GM20000 (cell line): Measurements from ENCODE around the gene SLC7A1.

ENCODE experiments used
- DNase-seq: peaks from one replicate; pipeline ENCODE4 v3.0.0; 2012; ENCODE audit warnings: low spot score
- TF ChIP-seq, protein P1 (sequence below): IDR thresholded peaks from 2 replicates; pipeline ENCODE4 v1.5.1; 2012; ENCODE audit warnings: mild to moderate bottlenecking, control low read depth; ENCODE audit errors: extremely low read depth, missing control alignments

The SLC7A1 gene

DNA sequence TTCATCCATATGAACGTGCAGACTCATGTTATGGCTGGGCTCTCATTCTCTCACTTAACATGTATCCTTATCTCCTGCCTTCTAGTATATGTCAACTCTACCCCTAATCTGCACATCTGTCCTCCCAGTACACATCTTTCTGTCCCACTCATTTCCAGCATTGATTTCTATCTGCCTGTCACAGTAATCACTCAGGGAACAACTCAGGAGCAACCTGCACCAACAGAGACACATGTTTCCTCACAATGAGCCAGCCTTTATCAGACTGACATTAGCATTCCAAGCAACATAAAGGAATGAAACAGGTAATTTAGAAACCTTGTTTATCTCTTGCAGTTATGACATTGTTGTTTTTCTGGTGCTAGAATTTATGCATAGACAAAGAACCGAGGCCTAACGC lies 17.6 kb upstream of the SLC7A1 start:
- DNase-seq: no peak
- TF ChIP-seq, protein P1, sequence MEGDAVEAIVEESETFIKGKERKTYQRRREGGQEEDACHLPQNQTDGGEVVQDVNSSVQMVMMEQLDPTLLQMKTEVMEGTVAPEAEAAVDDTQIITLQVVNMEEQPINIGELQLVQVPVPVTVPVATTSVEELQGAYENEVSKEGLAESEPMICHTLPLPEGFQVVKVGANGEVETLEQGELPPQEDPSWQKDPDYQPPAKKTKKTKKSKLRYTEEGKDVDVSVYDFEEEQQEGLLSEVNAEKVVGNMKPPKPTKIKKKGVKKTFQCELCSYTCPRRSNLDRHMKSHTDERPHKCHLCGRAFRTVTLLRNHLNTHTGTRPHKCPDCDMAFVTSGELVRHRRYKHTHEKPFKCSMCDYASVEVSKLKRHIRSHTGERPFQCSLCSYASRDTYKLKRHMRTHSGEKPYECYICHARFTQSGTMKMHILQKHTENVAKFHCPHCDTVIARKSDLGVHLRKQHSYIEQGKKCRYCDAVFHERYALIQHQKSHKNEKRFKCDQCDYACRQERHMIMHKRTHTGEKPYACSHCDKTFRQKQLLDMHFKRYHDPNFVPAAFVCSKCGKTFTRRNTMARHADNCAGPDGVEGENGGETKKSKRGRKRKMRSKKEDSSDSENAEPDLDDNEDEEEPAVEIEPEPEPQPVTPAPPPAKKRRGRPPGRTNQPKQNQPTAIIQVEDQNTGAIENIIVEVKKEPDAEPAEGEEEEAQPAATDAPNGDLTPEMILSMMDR: no peak

DNA sequence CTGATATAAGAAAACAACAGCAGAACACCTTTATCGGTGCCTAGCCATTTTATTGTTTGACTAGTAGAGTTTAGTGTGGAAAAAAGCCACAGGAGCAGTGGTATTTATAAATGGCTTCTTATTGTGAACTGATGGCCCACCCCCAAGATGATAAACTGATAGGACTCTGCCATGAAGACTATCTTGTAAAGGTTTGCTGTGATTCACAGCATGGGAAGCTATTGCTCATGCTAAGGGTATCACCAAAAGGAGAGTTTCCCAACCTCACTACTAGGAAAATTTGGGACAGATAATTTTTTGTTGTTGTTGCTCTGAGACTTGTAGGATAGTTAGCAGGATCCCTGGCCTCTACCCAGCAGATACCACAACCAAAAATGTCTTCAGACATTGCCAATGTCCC lies 12.0 kb upstream of the SLC7A1 start:
- TF ChIP-seq, protein P1: no peak

DNA sequence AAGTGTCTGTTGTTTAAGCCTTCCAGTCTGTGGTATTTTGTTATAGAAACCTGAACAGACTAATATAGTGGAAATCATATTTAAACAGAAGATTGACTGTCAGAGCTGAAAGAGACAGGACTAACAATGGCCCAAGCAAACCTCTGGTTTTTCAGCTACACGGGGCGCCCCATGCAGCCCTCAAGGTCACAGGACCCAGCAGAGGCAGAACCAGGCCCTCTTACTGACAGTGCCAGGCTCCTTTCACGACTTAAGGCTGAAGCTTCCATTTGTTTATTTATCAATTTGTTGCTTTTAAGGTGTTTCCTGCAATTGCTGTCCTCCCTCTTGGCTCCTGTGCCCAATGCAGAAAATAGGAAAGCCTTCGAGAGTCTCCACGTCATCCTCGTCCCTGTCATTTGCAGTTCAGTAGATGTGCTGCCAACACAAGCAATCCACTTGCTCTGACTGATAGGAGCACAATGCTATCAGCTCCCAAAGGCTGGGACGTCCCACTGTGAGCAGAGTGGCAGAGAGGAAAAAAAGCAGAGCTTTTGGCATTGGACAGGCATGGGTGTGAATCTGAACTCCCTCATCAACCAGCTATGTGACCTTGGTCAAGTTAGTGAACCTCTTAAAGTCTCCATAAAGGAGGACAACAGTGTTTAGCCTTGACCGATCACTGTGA lies 10.5 kb upstream of the SLC7A1 start:
- TF ChIP-seq, protein P1: no peak
- DNase-seq: no peak

More for the DNA sequence above, 12.0 kb upstream of the SLC7A1 start:
- no peak for DNase-seq

DNA sequence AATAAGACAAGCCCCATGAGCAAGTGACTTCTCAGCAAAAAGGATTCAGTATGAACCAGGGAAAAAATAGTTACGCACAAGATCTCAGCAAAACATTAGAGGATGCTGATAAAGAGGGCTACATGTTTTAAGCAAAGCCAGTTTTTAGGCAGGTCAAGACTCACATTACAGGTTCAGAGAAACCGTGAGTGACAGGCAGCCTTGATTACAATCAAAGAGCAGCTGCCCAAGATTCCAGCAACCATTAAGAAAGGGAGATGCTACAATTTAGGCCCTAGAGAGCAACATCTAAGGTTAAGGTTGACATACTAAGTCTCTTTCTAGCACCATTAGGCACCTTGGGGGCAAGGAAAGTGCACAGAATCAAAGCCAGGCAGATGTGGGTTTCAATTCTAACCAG lies 2.8 kb upstream of the SLC7A1 start:
- TF ChIP-seq, protein P1: no peak
- DNase-seq: no peak

DNA sequence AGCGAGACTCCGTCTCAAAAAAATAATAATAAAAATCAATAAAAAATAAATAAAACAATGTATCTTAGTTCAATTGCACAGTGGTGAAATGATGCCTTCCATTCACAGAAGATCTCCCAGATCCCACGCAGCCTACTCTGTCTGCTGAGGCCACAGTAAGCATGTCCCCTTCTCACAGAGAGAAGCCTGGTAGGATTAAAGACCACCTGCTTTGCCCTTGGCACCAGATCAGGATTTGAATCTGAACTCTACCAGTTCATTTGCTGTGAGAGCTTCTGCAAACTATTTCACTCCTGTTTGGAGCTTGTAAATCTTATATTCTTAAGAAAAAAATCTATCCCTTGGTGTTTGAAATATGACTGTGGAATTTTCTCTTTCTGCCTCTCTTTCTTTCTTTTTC lies 2.2 kb upstream of the SLC7A1 start:
- TF ChIP-seq, protein P1: no peak
- DNase-seq: no peak

DNA sequence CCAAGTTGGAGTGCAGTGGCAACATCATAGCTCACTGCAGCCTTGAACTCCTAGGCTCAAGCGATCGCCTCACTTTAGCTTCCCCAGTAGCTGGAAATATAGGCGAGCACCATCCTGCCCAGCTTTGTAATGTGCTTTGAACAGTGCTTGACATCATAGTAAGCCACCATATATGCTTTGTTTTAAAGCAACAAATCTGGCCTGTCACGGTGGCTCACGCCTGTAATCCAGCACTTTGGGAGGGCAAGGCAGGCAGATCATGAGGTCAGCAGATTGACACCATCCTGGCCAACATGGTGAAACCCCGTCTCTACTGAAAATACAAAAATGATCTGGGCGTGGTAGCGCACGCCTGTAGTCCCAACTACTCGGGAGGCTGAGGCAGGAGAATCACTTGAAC lies 1.8 kb upstream of the SLC7A1 start:
- TF ChIP-seq, protein P1: no peak
- no peak for DNase-seq

DNA sequence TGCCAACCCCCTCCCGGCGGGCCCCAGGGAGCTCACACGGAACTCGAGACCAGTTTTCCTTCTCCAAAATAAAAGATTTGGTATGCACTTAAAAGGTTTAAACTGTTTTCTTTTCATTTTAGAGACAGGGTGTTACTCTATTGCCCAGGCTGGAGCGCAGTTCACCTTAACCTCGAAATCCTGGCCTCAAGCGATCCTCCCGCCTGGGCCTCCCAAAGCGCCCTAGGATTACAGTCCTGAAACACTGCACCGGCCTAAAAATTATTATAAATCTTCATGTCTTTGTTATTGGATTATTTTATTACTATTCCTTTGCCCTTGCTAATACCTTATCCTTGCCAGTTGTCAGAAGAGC lies 553 bp upstream of the SLC7A1 start:
- DNase-seq: no peak
- TF ChIP-seq, protein P1: no peak
